ENCODE data around the gene BORCS8.

- TF ChIP-seq ZFP90 (CRISPR knock-in tag; IDR thresholded peaks at IDR 0.05; ENCODE audit: borderline replicate concordance): no peak
- no peak for TF ChIP-seq ZNF292 (CRISPR knock-in tag; IDR thresholded peaks at IDR 0.05; ENCODE audit: borderline replicate concordance, low read depth)
- no peak for TF ChIP-seq MAFF (IDR thresholded peaks at IDR 0.05; ENCODE audit: low read depth, low read length)
Measured at GRCh38 chr19:19232261-19232721, 40.3 kb upstream of the BORCS8 start.
